K562 (cell line): ENCODE results near the gene ZFYVE21.

Source experiments
- HDAC1 ChIP-seq, 2 experiments: fragments of 450-650 bp; IDR thresholded peaks; 2 replicates each; pipeline ENCODE4 v1.6.1; 2016 to 2017; ENCODE audit warnings: inconsistent platforms in 1 of 2, mild to moderate bottlenecking in 1 of 2, moderate library complexity in 1 of 2
- SMARCC2 ChIP-seq: fragments of 450-650 bp; IDR thresholded peaks from 2 replicates; pipeline ENCODE4 v1.6.1; 2017; ENCODE audit warnings: antibody characterized with exemption, moderate library complexity, mild to moderate bottlenecking, low read depth

DNA sequence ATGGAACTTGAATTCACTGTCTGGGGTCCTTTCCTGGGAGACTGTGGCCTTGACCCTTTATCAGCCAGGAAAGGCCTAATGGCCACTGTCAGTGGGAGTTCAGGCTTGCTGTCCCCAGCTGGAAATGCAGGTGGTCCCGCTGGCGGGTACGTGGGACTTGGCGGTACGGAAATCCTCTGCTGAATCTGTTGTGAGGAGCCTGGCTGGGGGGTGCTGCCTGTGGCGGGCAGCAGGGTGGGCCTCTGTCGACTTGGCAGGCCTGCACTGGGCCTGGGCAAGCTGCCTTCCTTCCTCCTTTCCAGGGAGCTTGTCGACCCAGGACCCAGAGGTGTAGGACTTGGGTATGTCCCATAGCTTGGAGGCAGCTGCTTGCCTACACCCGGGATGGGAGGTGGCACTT is 26.3 kb downstream of the ZFYVE21 start:
- TF ChIP-seq HDAC1 (IDR thresholded peaks at IDR 0.05) (no peak), SMARCC2 (no peak)
